Measurements from ENCODE around the gene DHH.
"Not testable (repeated sequence)": the region's sequence is repeated elsewhere in the genome, so short reads cannot be mapped to it uniquely, and the experiment has no call there.

DHH gene

DNA sequence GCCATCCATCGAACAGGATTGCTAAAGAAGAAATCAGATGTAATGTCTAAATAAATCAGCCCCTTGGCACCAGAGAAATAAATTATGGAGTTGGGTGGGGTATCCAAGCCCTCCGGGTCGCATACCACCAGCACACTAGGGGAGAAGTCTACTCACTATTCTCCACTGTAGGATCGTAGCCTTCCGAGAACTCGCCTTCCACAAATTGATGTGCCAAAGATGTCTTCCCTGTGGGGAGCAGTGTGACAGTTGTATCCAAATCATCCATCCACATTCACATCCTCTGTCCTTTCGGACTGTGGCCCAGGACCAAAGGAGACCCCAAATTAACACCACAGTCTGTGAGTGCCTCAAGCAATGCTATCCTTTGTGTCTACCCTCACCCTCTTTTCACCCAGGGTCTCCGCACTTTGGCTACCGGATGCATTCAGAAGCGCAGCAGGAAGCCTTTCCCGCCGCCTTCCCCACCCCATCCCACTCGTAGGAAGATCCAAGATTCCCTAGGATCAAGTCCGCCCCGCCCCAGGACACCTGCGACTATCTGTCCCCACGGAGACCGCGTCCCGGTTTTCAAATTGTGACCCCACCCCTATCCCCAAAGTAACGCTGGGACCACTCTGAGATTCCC lies 25.6 kb downstream of the DHH start:
- no peak for DNase-seq

DNA sequence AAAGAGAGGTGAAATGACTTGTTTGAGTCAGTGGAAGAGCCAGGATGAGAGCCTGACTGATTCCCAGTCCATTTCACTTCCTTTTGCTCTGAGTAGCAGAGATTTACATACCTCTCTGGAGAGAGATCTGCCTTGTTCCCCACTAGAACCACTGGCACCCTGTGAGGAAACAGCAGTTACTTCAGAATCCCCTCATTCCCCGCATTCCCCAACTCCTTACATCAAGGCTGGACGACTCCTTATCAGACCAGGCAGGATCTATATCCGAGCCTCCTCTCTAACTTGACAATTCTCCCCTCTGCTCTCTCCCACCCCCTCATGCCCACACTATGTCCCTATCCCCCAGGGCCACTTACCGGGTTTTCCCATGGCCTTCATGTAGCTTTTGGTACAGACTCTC lies 28.5 kb downstream of the DHH start:
- no peak for DNase-seq

DNA sequence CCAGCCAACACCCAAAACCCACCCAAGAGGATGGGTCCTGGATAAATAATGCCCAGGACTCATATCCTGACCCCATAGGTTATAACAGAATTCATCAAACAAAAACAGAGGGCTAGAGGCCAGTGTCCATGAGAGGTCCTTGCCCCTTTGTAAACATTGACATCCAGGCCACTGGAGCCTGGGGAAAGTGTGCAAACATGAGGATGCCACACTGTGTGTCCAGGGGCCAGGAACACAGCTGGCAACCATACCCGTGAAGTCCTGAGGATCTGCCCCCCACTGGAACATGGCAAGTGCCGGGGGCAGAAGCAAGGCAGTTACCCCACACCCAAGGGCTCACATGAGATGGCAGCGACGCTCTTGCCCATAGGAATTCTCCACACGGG lies 29.8 kb downstream of the DHH start:
- DNase-seq: no peak

- DNase-seq: not testable (repeated sequence)
Measured at GRCh38 chr12:49061916-49062315, 32.7 kb downstream of the DHH start.

DNA sequence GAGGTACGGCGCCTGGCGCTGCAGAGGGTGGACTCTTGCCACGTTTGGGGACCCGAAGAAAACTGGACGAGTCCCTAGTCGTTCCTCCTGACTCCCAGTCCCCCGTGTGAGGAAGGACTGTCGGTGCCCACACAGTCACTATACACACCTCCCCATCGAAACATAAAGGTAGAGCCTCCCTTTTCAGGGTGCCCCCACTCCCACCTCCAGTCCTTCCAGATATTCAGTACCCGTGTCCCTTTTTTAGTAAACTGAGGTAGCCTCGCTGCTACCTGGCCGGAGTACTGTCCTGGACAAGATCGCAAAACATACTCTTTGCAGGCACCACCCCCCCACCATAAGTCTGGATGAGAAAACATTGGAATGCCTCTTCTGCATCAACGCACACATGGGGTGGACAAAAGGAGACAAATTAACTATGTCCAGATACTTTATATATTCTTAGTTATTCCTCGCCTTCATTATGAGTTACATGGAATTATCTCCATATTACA lies 33.4 kb downstream of the DHH start:
- DNase-seq: no peak

DNA sequence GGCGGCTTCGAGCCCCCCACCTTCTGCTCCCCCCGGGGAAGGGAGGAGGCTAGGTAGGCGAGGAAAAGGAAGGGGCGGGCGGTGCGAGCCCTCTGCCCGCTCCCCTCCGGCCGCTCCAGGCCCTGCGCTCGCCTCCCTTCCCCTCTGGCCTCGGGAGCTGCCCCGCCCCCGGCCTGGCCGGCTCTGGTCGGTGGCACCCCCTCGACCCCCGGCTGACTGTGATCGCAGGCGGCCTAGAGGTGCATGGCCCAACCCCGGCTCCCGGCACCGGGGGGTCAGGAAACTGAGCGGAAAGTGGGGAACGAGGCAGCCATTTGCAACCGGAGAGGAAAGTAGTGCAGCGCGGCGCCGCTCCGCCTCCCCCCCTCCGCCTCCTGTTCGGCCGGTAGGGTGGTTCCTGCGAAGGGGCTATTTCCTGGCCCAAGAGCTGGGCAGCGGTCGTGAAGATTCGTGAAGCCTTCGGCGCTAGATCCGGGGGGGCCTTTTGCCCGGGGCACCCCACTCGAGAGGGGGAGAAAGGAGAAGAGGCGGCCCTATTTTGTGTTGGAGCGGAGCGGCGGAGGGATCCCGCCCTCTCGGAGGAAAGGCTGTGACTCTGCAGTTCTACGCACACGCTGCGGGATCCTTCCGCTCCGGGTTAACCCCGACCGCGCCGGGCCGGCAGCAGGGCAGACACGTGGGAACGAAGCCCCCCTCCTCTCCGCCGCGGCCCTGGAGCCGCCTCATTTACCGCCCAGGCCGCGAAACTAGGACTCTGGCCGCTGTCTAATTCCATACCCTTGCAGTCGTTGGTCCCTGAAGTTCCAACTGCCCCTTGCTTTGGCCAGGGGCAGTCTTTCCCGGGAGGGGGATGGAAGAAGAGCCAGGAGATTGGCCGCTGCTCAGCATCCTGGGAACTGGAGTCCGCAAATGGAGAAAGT lies 34.1 kb downstream of the DHH start, which contains the start of gene KMT2D:
Gene KMT2D (minus strand): TSS at position 558 of the 920 bp plus-strand sequence. CDS start 5,470 bp downstream, outside the sequence.
- peak; percentile 90 for DNase-seq

DNA sequence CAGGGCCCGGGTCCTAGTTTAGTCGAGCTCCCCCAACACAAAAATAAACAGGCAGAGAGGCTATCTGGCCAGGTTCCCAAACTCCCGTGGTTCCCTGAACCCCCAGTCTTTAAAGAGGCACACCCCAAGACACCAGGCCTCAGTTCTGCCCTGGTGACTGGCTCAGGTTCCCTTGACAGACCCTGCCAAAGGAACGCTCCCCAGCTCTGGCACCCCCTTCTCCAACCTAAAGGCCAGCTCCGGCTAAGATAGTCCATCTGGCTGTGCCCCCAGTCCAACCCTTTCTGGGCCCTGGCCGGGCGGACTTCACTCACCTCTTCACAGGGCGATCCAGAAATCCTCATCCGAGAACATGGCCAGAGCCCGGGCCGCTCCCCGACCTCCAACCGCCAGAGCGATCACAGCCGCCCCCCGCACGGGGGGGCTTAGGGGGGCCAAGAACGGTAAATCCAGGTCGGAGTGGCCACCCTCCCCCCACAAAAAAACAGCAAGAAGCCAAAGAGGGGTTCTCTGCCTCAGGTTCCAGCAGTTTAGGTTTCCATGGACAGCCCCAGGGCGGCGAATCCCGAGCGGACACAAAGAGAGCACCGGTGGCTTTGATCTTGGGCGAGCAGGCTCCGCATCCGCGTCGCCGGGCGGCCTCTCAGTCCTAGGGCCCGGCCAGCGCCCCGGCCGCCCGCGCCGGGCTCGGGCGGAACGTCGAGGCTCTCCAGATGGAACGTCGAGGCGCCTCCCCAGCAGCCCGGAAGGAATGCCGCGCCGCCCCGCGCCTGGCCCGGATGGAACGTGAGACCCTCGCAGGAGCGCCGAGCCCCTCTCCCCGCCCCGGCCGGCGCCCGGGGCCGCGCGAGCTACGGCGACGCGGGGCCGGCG lies 35.1 kb downstream of the DHH start:
- peak; percentile 39 for DNase-seq

- no peak for DNase-seq
Measured at GRCh38 chr12:49059045-49059298, 35.6 kb downstream of the DHH start.

DNA sequence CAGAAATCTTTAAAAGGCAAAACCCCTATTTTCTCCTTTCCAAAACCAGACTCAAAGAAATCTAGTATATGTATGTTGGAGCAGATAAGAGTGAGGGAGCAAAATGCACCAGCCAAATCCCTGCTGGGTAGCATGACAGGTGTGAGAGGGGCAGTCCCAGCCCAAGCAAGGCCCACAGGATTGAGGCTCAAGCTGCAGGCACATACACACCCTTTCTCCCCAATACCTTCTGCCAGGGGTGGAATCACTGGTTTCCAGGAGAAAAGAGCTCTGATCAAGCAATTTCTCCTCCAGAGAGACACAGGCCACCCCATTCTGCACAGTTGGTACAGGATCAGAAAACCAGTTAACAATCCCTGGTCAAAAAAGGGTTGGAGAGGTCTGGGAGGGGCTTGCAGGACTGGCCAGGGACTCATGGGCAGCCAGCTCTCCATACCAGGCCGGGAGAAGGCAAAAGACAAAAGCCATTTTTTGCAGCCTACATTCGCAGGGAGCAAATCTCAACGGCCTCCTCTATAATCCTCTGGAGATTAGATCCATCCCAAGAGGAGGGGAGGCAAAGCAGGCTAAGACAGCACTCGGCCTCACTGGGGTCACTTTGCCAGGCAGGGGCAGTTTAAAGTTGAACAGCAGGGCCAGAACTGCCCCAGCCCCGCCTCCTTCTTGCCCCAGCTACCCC lies 36.1 kb downstream of the DHH start:
- DNase-seq: no peak

- no peak for DNase-seq
Measured at GRCh38 chr12:49057888-49058287, 36.7 kb downstream of the DHH start.

DNA sequence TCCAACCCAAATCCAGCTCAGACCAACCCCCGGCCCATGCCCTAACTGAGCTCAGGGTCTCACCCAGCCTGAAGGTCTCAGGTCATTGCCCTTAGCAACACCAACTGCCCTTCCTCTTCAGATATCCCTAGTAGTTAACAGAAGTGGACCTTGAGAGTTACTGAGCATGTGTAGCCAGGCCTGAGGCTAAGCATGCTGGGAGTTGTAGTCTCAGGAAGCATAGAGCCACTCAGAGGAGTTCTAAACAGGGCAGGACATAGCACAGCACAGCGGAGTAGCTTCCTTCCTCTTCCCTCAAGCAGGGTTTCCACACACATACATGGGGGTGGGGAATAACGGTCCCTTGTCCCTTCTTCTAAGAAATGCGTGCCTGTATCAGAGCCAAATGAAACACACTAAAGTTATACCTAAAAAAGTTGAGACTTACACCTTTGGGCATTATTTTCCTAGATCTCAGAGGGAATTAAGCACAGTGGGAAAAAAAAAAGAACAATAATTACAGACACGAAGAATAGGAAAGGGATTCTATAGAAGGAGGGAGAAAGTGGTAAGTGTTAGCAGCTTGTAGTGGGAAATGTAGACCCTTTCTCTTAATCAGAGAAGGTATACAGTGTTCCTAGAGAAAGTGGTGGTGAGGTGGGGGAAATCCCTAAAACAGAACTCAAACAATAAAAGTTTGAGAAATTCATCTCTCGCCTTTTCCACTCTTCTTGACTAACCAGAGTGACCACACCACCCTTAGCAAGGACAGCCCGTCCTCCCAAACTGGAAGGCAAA lies 38.4 kb downstream of the DHH start:
- DNase-seq: peak; percentile 59

DNA sequence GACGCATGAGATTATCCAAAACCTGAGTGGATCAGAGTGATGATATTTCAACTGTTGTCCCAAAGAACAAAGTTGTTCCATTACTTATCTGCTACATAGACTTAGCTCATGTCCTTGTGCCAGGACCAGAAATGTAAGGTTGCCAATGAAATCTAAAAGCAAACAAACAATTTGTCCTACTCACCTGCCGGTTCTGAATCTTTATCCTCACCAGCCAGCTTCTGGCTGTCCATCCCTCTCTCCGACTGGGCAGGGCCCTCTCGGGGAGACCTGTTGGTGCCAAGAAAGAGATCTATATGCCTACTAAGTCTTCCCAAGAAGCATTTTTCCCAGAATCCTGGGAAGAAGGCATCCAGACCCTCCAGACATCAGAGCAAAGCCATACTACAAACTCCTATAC lies 39.5 kb downstream of the DHH start:
- DNase-seq: no peak

GRCh38 chr12:49054524-49054923 lies 40.1 kb downstream of the DHH start:
- DNase-seq: no peak

DNA sequence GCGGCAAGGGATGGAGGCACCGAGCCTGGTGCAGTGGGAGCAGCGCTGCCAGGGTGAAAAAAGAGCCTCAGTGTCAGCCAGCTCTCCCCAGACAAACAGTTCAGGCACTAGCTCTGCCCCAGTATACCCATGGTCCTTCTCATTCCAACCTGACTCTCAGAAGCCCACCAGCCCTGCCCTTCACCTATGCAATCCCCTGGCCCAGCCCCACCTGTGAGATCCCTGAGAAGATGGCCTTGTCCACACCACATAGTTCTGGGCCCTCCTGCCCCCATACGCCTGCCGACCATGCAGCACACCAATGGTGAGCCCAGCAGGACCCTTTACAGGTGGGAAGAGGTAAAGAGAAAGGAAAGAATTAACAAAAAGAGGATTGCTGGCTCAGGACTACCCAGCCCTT lies 40.5 kb downstream of the DHH start:
- no peak for DNase-seq

DNA sequence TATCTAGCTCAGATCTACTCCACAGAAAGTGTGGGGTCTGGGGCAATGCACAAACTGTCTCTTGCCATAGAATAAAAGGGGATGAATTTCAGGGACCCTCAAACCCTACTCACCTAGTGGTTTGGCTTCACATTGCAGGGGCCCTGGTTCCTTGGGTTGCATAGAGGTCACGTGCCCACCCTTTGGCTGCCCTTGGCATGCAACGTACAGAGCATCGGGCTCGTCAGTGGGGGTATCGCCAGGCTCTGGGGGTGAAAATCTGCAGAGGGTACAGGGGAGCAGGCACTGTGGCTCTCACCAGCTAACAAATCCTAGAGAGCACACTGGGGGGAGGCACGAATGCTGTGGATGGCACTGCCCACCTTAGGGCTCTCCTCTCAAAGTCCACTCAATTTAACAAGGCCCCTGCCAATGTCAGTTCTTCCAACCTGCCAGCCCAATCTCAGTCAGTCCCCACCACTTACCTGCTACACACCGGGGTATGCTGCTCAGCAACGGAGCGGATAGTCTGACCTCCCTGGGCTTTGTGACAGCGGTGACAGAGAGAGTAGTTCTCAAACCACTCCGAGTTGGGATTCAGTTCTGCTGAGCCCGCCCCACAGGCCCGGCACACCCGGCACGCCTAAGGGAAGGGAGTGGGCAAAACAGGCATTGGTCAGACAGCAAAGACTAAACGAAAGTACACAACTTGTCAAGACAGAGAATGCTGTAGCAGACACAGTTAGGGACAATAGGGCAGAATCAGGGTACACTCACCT lies 42.0 kb downstream of the DHH start:
- DNase-seq: no peak

GRCh38 chr12:49051777-49052438 lies 42.7 kb downstream of the DHH start:
- no peak for DNase-seq

DNA sequence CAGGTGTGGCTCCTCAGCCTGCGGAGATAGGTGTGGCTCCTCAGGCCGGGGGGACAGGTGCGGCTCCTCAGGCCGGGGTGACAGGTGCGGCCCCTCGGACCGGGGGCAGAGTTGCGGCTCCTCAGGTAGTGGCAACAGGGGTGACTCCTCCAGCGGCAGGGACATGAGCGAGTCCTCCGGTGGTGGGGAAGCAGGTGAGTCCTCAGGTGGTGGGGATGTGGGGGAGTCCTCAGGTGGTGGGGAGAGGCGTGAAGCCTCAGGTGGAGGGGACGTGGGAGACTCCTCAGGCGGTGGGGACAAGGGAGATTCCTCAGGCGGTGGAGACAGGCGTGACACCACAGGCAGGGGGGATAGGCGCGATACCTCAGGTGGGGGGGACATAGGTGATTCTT lies 43.2 kb downstream of the DHH start:
- no peak for DNase-seq

GRCh38 chr12:49050507-49051372 lies 43.9 kb downstream of the DHH start:
- no peak for DNase-seq

GRCh38 chr12:49049566-49050224 lies 44.9 kb downstream of the DHH start:
- no peak for DNase-seq
